Uterus (tissue), 2 donors: ENCODE measurements around the gene FXYD6.

ENCODE experiments used
- CTCF ChIP-seq, 4 experiments: fragments of 200-600 bp in 2 of 4; fragments of 450-650 bp in 2 of 4; sonication (generic) in 2 of 4; IDR thresholded peaks; one replicate each; pipeline ENCODE4 v1.5.1; 2016 to 2019; ENCODE audit warnings: antibody characterized with exemption in 4 of 4, mild to moderate bottlenecking in 2 of 4, moderate library complexity in 1 of 4
- POLR2A ChIP-seq, 2 donors: fragments of 450-650 bp; IDR thresholded peaks; one replicate each; pipeline ENCODE4 v1.6.1; 2016; ENCODE audit warnings: antibody characterized with exemption in 2 of 2, mild to moderate bottlenecking in 1 of 2, moderate library complexity in 1 of 2

- TF ChIP-seq CTCF (IDR thresholded peaks at IDR 0.05) (no peak), POLR2A (IDR thresholded peaks at IDR 0.05) (no peak)
Observed at GRCh38 chr11:117840881-117841550, 35.4 kb downstream of the FXYD6 start.
